Fibroblast of the aortic adventitia (primary cell): ENCODE measurements around the gene TUFM. TPM values are rescaled to one million over a fixed set of nuclear protein-coding genes. Genes with fewer than 3 reads are reported as not detected.
"Not testable (repeated sequence)": the region's sequence is repeated elsewhere in the genome, so short reads cannot be mapped to it uniquely, and the experiment has no call there.

Experiments
- DNase-seq: peaks from one replicate; pipeline ENCODE4 v3.0.0-alpha.2; 2010; ENCODE audit warnings: low read depth
- H3K4me3 ChIP-seq: 2 replicates; pipeline ENCODE4 v1.5.1; 2011; ENCODE audit warnings: low read depth, mild to moderate bottlenecking, control low read depth, low read length, moderate library complexity
- CTCF ChIP-seq: IDR thresholded peaks from 2 replicates; pipeline ENCODE4 v1.5.1; 2011; ENCODE audit warnings: mild to moderate bottlenecking, low read length, control low read depth, inconsistent platforms; ENCODE audit not compliant: insufficient read depth
- total RNA-seq: library from RNA; depleted of rRNA; stranded (reverse); fragments of >200 nt; gene quantifications from 2 replicates; pipeline ENCODE4 v1.2.3, GENCODE V29; 2012; ENCODE audit warnings: low replicate concordance

Gene TUFM
- 74.6 and 133 TPM in 2 replicates for total RNA-seq

GRCh38 chr16:28846080-28846932 is at the start of gene TUFM:
Gene TUFM, minus strand, starts transcription at chr16:28846348. Its CDS starts 79 bp downstream, at chr16:28846269.
- peak within 1 kb of the TSS; percentile 99 for H3K4me3 ChIP-seq
- TF ChIP-seq CTCF: peak; percentile 88
- peak; percentile 98 for DNase-seq

GRCh38 chr16:28895609-28896008 is 49.5 kb upstream of the TUFM start:
- no peak for DNase-seq
- no peak overlapping the region for H3K4me3 ChIP-seq
- TF ChIP-seq CTCF: no peak

GRCh38 chr16:28893291-28893690 is 47.1 kb upstream of the TUFM start:
- TF ChIP-seq CTCF: no peak
- no peak for DNase-seq
- H3K4me3 ChIP-seq: no peak overlapping the region

- no peak for TF ChIP-seq CTCF
- H3K4me3 ChIP-seq: no peak overlapping the region
- no peak for DNase-seq
These were observed 46.1 kb upstream of the TUFM start for GRCh38 chr16:28891964-28892890.

- DNase-seq, H3K4me3 ChIP-seq: not testable (repeated sequence)
These were observed 44.2 kb upstream of the TUFM start for GRCh38 chr16:28890355-28890754.

- no peak overlapping the region for H3K4me3 ChIP-seq
- no peak for TF ChIP-seq CTCF
- no peak for DNase-seq
These were observed 40.8 kb upstream of the TUFM start for GRCh38 chr16:28886945-28887344.

- no peak for DNase-seq
- H3K4me3 ChIP-seq: no peak overlapping the region
- TF ChIP-seq CTCF: no peak
These were observed 37.9 kb upstream of the TUFM start for GRCh38 chr16:28884045-28884444.
